ENCODE data around the gene GPN2. TPM values are rescaled to one million over a fixed set of nuclear protein-coding genes. Genes with fewer than 3 reads are reported as not detected.
"Not testable (repeated sequence)": the region's sequence is repeated elsewhere in the genome, so short reads cannot be mapped to it uniquely, and the experiment has no call there.

The GPN2 gene
- total and polyA plus RNA-seq, 11 donors = 7.6 to 27.4 (median 16.5) TPM

- peak in 1 of 4 donors; percentile 44 for ATAC-seq
- H3K9me3 ChIP-seq = no peaks in the 10 kb centered on the region
- no peaks in the 10 kb centered on the region for H3K27me3 ChIP-seq
- H3K4me1 ChIP-seq = peaks cover 0 to 6% (median 0%) of the 10 kb centered on the region in 12 donors
- H3K4me3 ChIP-seq = no peak overlapping the region
- intact Hi-C loops (cut with DNase I) = no loop called here
- no peak for TF ChIP-seq CTCF (IDR thresholded peaks at IDR 0.05)
- TF ChIP-seq POLR2A (IDR thresholded peaks at IDR 0.05) = no peak
- peak overlapping the region in 1 of 12 donors; percentile 57 for H3K27ac ChIP-seq
- 79 to 82% (median 80%) methylated on average over 9 to 10 of the region's 10 CpGs for WGBS, 4 donors
- DNase-seq = no peak
- peaks cover 0 to 91% (median 72%) of the 10 kb centered on the region in 9 donors for H3K36me3 ChIP-seq
Measured at GRCh38 chr1:26848941-26849774, 40.9 kb downstream of the GPN2 start.

- peak overlapping the region in 1 of 12 donors; percentile 57 for H3K27ac ChIP-seq
- WGBS, 4 donors = 89 to 98% (median 93%) methylated on average over 8 to 10 of the region's 10 CpGs
- DNase-seq = no peak
- TF ChIP-seq POLR2A (IDR thresholded peaks at IDR 0.05) (no peak), CTCF (IDR thresholded peaks at IDR 0.05) (no peak)
- peaks cover 0 to 91% (median 69%) of the 10 kb centered on the region in 9 donors for H3K36me3 ChIP-seq
- H3K9me3 ChIP-seq = no peaks in the 10 kb centered on the region
- peaks cover 0 to 6% (median 0%) of the 10 kb centered on the region in 12 donors for H3K4me1 ChIP-seq
- H3K4me3 ChIP-seq = no peak overlapping the region
- H3K27me3 ChIP-seq = no peaks in the 10 kb centered on the region
- intact Hi-C loops (cut with DNase I) = no loop called here
- no peak for ATAC-seq
Measured at GRCh38 chr1:26848499-26848898, 41.6 kb downstream of the GPN2 start.

GRCh38 chr1:26847826-26848225 lies 42.3 kb downstream of the GPN2 start:
- DNase-seq; H3K27me3 ChIP-seq; H3K4me1 ChIP-seq; H3K4me3 ChIP-seq; H3K27ac ChIP-seq; ATAC-seq; intact Hi-C loops (cut with DNase I); H3K9me3 ChIP-seq: not testable (repeated sequence)
- WGBS, 4 donors = 89 to 96% (median 93%) methylated on average over 6 of the region's 6 CpGs
- H3K36me3 ChIP-seq = peaks cover 0 to 91% (median 69%) of the 10 kb centered on the region in 9 donors

GRCh38 chr1:26844424-26845196 lies 45.5 kb downstream of the GPN2 start:
- H3K36me3 ChIP-seq = peaks cover 0 to 90% (median 68%) of the 10 kb centered on the region in 9 donors
- H3K4me1 ChIP-seq = peaks cover 0 to under 1% (median 0%) of the 10 kb centered on the region in 12 donors
- ATAC-seq (no peak), DNase-seq (peak in 1 of 5 donors; percentile 16)
- intact Hi-C loops (cut with DNase I) = no loop called here
- no peak overlapping the region for H3K27ac ChIP-seq
- H3K4me3 ChIP-seq = no peak overlapping the region
- 91 to 94% (median 93%) methylated on average over 13 of the region's 13 CpGs for WGBS, 4 donors
- H3K9me3 ChIP-seq = no peaks in the 10 kb centered on the region
- TF ChIP-seq CTCF (IDR thresholded peaks at IDR 0.05) = no peak
- no peak for TF ChIP-seq POLR2A (IDR thresholded peaks at IDR 0.05)
- no peaks in the 10 kb centered on the region for H3K27me3 ChIP-seq
